ENCODE results near the gene NCEH1.

DNA sequence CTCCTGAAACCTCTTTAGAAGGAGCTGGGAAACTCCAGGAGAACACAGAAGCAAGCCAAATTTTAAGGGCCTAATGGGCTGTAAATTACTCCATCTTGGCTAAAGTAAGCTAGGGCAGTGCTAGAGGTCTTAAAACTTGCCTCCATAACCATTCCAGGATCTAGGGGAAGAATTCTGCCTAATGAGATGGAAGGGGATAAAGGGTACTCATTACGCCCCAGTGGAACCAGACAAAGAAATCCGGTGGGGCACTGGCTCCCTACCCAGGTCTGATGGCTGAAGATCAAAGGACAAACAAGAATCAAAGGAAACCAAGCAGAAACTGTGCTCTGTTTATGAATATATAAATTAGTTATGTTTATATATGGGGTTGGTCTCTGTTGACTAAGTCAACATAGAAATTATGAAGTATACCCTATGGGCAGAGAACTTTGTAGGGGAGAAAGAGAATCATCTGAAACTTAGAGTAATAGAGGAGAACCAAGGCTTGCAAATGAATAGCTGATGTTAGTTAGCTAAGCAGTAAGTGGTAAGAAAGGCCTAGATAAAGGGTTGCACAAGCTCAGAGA is 57.8 kb downstream of the NCEH1 start:
- TF ChIP-seq, protein P1, sequence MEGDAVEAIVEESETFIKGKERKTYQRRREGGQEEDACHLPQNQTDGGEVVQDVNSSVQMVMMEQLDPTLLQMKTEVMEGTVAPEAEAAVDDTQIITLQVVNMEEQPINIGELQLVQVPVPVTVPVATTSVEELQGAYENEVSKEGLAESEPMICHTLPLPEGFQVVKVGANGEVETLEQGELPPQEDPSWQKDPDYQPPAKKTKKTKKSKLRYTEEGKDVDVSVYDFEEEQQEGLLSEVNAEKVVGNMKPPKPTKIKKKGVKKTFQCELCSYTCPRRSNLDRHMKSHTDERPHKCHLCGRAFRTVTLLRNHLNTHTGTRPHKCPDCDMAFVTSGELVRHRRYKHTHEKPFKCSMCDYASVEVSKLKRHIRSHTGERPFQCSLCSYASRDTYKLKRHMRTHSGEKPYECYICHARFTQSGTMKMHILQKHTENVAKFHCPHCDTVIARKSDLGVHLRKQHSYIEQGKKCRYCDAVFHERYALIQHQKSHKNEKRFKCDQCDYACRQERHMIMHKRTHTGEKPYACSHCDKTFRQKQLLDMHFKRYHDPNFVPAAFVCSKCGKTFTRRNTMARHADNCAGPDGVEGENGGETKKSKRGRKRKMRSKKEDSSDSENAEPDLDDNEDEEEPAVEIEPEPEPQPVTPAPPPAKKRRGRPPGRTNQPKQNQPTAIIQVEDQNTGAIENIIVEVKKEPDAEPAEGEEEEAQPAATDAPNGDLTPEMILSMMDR (IDR thresholded peaks at IDR 0.05) = no peak
- TF ChIP-seq POLR2A (IDR thresholded peaks at IDR 0.05) (no peak), POLR2AphosphoS5 (IDR thresholded peaks at IDR 0.05) (no peak)

All from prostate gland (tissue), 2 donors.